Forelimb muscle (tissue), 1 donor: ENCODE results near the gene VWA8. TPM values are rescaled to one million over a fixed set of nuclear protein-coding genes. Genes with fewer than 3 reads are reported as not detected.

Experiments used
- DNase-seq: peaks from one replicate; pipeline ENCODE4 v3.0.0-alpha.2; 2013; ENCODE audit warnings: low read depth
- polyA plus RNA-seq: library from polyadenylated mRNA; unstranded; fragments of 120-200 nt; gene quantifications from one replicate; pipeline ENCODE4 v1.2.1, GENCODE V29; 2013; ENCODE audit not compliant: insufficient read length

The VWA8 gene
- polyA plus RNA-seq, 1 donor: 8.6 TPM

DNA sequence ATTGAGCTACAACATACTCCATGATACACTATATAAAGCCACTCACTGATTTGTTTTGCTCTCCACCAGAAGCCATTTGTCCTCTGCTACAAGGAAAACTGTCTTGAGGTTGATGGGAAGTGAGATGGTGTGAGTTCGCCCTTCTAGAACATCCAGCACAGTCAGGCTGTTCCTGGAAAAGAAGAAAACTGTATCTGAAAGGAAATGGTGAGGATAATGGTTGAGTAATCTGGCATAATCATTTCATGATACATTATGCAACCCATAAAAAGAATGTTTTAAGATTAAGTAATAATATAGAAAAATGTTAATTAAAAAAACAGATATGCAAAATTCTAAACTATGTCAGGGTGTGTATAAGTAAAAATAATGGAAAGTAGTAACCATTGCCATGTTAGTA, 269.6 kb downstream of the VWA8 start:
- DNase-seq: no peak

DNA sequence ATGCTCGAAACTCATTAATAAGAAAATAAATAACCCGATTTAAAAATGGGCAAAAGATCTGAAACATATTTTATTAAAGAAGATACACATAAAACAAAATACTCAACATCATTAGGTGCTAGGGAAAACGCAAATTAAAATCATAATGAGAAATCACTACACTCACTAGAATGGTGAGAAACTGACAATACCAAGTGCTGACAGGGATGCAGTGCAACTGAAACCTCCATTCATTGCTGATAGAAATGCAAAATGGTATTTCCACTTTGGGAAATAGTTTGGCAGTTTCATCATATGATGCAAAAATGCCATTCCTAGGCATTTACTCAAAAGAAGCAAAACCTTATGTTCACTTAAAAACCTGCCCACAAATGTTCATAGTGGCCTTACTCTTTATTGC, 278.1 kb downstream of the VWA8 start:
- DNase-seq: no peak

- DNase-seq: no peak
These were observed 278.9 kb downstream of the VWA8 start for GRCh38 chr13:41682001-41682400.

- no peak for DNase-seq
These were observed 279.3 kb downstream of the VWA8 start for GRCh38 chr13:41681587-41681986.

GRCh38 chr13:41680900-41681299, 280.0 kb downstream of the VWA8 start:
- no peak for DNase-seq

DNA sequence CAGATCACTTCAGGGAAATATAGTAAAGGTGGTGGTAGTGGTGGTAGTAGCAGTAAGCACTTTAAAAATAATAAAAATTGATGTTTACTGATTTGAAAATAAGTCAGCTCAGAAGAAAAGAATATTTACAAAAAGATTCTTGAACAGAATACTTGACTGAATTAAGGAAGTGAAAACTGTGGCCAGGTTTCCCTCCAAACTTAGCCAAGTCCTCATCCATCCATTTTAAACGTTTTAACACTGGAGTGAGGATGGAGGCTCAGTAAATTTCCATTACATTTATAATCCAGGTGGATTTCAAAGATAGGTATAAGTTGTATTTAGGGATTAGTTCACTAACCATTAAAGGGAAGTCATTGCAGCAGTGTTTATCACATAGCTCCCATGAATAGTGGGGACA, 282.1 kb downstream of the VWA8 start:
- DNase-seq: no peak

DNA sequence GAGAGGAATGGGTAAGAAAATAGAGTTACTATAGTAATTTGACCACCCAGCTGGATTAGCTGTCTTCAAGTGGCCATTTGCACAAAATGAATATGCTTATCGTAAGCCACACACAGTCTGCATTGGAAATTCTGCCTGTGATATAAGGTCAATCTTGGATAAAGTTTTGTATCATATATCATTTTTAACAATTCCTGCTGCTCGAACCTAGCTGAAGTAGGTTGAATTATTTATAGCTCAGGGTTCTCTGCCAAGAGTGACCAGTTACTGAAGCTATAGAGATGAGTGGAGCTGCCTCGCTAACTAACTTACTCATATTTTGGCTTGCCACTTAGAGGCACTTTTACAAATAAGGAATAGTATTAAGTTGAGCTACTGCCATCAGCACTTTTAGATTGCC, 282.7 kb downstream of the VWA8 start:
- DNase-seq: no peak

DNA sequence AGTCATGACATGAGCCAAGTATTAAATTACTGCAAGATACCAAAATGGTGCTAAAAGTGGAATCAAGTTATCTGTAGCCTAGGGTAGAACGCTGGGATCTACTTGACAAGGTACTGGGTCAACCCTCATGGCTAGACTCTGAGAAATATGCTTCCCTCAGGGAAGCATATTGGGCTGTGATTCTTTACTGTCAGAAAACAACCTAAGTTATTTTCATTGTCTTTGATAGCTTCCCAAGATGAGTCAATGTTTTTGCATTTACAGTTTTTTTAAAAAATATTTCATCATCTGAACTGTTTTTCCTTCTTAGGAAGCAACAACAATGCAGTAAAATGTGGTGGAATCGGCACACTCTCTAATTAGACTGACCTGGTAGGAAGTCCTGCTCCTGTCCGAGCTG, 285.6 kb downstream of the VWA8 start:
- no peak for DNase-seq

- no peak for DNase-seq
These were observed 286.7 kb downstream of the VWA8 start for GRCh38 chr13:41674246-41674645.

DNA sequence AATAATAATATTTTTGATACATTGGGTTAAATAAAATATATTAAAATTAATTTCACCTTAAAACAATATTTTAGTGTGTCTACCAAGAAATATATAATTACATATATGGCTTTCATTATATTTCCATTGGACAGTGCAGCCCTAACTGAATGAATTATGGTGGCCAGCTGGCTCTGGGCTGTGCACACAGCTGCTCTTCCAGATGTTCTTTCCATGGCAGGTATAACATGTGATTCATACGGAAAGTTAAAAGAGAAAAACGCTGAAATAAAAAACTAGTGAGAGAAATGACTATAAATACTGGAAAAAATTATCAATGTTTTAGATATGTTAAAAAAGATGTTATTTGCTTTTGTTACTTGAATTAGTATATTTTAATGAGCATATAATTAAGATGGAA, 287.3 kb downstream of the VWA8 start:
- DNase-seq: peak; percentile 51

DNA sequence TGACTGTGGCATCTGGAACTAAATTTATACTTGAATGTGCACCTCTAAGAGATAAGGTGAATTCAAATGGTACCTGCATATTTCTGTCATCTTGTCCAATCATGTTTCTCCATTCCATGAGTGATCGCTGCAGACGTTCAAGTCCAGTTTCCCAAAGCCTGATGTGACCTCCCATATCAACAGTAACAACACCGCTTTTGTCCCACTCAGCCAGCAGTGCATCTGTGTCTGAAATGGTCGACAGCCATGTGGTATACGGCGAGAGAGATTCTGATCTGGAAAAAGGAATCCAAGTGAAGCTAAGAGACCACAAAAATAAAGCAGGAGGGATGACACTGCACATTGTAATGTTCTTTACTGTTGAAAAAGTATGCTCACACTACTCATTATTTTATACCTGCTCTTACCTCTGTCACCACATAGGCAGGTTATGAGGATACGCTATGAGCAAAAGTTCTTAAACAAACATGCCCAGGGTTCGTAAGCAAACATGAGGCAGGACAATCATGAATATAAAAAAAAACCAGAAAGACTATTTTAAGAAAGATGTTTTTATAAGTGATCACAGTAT, 290.0 kb downstream of the VWA8 start:
- DNase-seq: no peak

- peak; percentile 76 for DNase-seq
These were observed 292.7 kb downstream of the VWA8 start for GRCh38 chr13:41668130-41668757.

- DNase-seq: no peak
These were observed 294.3 kb downstream of the VWA8 start for GRCh38 chr13:41666644-41667043.

GRCh38 chr13:41660411-41660810, 300.5 kb downstream of the VWA8 start:
- DNase-seq: no peak

- no peak for DNase-seq
These were observed 302.8 kb downstream of the VWA8 start for GRCh38 chr13:41658057-41658661.

DNA sequence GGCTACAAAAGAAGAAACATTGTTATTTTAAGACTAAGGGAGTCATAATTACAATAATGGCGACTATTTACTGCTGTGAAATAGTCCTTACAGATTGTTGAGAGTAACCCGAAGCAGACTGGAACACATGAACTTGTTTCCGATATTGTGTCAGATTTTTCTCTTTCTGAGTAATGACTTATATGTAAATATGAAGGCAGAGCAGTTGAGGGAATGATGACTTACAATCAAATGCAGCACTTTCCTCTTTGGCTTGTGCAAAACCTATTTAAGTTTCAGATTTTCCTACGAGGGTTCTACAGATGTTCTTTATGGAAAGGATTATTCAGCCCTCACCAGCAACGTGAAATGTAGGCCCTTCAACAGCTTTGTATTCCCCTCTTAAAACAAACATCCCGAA, 304.9 kb downstream of the VWA8 start:
- no peak for DNase-seq

DNA sequence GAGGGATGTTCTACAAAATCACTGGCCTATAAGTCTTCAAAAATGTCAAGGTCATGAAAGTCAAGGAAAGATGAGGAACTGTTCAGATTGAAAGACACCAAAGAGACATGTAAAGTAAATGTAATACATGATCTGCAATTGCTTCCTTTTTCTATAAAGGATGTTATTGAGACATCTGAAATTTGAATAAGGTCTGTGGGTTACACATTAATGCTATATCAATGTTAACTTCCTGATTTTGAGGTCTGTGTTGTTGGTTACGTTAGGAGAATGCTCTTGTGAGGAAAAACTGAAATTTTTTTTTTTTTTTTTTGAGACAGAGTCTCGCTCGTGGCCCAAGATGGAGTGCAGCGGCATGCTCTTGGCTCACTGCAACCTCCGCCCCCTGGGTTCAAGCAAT, 306.1 kb downstream of the VWA8 start:
- DNase-seq: no peak

GRCh38 chr13:41652735-41653361, 308.1 kb downstream of the VWA8 start:
- DNase-seq: no peak

GRCh38 chr13:41651413-41652058, 309.4 kb downstream of the VWA8 start:
- no peak for DNase-seq

DNA sequence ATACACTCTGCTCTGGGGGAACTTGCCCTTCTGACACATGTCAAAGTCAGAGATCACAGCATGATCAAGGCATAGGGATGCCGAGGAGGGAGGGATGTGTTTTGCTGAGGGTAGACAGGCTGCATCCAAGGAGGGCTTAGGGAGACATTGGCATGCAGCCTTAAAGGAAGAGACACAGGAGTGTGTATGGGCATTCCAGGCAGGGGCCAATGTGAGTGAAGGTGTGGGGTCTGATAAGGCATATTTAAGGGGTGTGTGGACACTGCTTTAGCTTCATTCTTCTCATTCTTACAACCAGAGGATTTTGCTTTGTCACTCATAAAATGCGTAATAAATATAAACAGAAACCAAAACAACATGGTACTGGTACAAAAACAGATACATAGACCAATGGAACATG, 310.2 kb downstream of the VWA8 start:
- DNase-seq: no peak

GRCh38 chr13:41649659-41650058, 311.2 kb downstream of the VWA8 start:
- no peak for DNase-seq

GRCh38 chr13:41648314-41648935, 312.5 kb downstream of the VWA8 start:
- DNase-seq: no peak
